Right forelimb (tissue), 1 donor: ENCODE results near the gene SLC4A7.
"Not testable (repeated sequence)": the region's sequence is repeated elsewhere in the genome, so short reads cannot be mapped to it uniquely, and the experiment has no call there.

ENCODE experiments used
- DNase-seq: peaks from one replicate; pipeline ENCODE4 v3.0.0-alpha.2; 2018

The SLC4A7 gene

GRCh38 chr3:27357665-27358258, 126.4 kb downstream of the SLC4A7 start:
- no peak for DNase-seq

GRCh38 chr3:27356976-27357375, 127.2 kb downstream of the SLC4A7 start:
- no peak for DNase-seq

GRCh38 chr3:27354588-27355203, 129.5 kb downstream of the SLC4A7 start:
- DNase-seq, result no peak

- no peak for DNase-seq
Measured at GRCh38 chr3:27354161-27354560, 130.0 kb downstream of the SLC4A7 start.

- no peak for DNase-seq
Measured at GRCh38 chr3:27353221-27353620, 131.0 kb downstream of the SLC4A7 start.

- no peak for DNase-seq
Measured at GRCh38 chr3:27352047-27352446, 132.1 kb downstream of the SLC4A7 start.

GRCh38 chr3:27349832-27350231, 134.4 kb downstream of the SLC4A7 start:
- DNase-seq, result no peak

- no peak for DNase-seq
Measured at GRCh38 chr3:27345959-27346865, 138.0 kb downstream of the SLC4A7 start.

GRCh38 chr3:27345493-27345892, 138.7 kb downstream of the SLC4A7 start:
- no peak for DNase-seq

GRCh38 chr3:27345045-27345444, 139.1 kb downstream of the SLC4A7 start:
- DNase-seq, result no peak

GRCh38 chr3:27344192-27344591, 140.0 kb downstream of the SLC4A7 start:
- DNase-seq, result no peak

- DNase-seq, result no peak
Measured at GRCh38 chr3:27342267-27342666, 141.9 kb downstream of the SLC4A7 start.

GRCh38 chr3:27340534-27340933, 143.7 kb downstream of the SLC4A7 start:
- no peak for DNase-seq

- no peak for DNase-seq
Measured at GRCh38 chr3:27335571-27335970, 148.6 kb downstream of the SLC4A7 start.

GRCh38 chr3:27333843-27334242, 150.3 kb downstream of the SLC4A7 start:
- DNase-seq, result no peak

- not testable (repeated sequence) for DNase-seq
Measured at GRCh38 chr3:27328982-27329762, 155.0 kb downstream of the SLC4A7 start.

GRCh38 chr3:27326629-27327545, 157.3 kb downstream of the SLC4A7 start:
- DNase-seq, result no peak

- no peak for DNase-seq
Measured at GRCh38 chr3:27326202-27326601, 158.0 kb downstream of the SLC4A7 start.

GRCh38 chr3:27325419-27325818, 158.8 kb downstream of the SLC4A7 start:
- DNase-seq, result no peak

- DNase-seq, result no peak
Measured at GRCh38 chr3:27324686-27325085, 159.5 kb downstream of the SLC4A7 start.

GRCh38 chr3:27323087-27323570, 161.1 kb downstream of the SLC4A7 start:
- DNase-seq, result no peak
